Measurements from ENCODE around the gene RAB28. TPM values are rescaled to one million over a fixed set of nuclear protein-coding genes. Genes with fewer than 3 reads are reported as not detected.

The RAB28 gene
- total RNA-seq, 1 experiment from 2014 or later: 19.8 TPM

DNA sequence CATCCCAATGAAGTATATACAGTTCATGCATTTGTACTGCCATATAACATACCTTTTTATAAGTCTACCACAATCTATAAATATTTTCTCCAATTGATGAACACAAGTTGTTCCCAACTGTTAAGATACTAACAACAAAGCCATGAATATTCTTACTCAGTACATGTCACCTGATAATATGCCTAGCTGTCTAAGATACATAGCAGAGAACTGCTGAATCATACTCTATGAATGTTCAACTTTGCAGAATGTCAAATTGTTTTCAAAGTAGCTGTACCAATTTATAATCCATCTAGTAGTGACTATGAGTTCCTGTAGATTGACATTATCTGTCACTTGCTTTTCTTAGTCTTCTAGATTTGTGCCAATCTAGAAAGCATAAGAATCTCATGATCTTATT is 84.9 kb downstream of the RAB28 start:
- no peaks in the 10 kb centered on the region for H3K27me3 ChIP-seq (ENCODE audit: insufficient read depth, low read length)
- H3K27ac Mint-ChIP-seq: 0 out of 7 replicates have a peak overlapping the region, but pooled peaks of 1 of the 3 experiments have one; percentile 60
- H3K23me2 ChIP-seq (ENCODE audit: insufficient read length, low read depth, low read length, poor library complexity, severe bottlenecking): no peaks in the 10 kb centered on the region
- H3K4me2 ChIP-seq (ENCODE audit: insufficient read depth, insufficient read length, low read length): no peak overlapping the region
- DNase-seq: no peak
- no peak overlapping the region for H3K56ac ChIP-seq (ENCODE audit: insufficient read length, low read depth, low read length)
- no peaks in the 10 kb centered on the region for H3K4me1 ChIP-seq (ENCODE audit: insufficient read depth, low read length)
- H4K91ac ChIP-seq (ENCODE audit: insufficient read length, low read depth, low read length): no peak overlapping the region
- no peaks in the 10 kb centered on the region for H3K9me3 ChIP-seq (ENCODE audit: control insufficient read depth, low read depth, low read length)
- H3T11ph ChIP-seq (ENCODE audit: low read length): no peak overlapping the region
- H2BK20ac ChIP-seq (ENCODE audit: low read depth, low read length, poor library complexity, severe bottlenecking): no peak overlapping the region
- H3K79me2 ChIP-seq (ENCODE audit: insufficient read depth, low read length): no peaks in the 10 kb centered on the region
- no peak overlapping the region for H3K4ac ChIP-seq (ENCODE audit: low read depth, low read length)
- no peaks in the 10 kb centered on the region for H3K79me1 ChIP-seq (ENCODE audit: insufficient read depth, low read depth, low read length, poor library complexity, severe bottlenecking)
- H3K9me3 Mint-ChIP-seq: no peaks in the 10 kb centered on the region
- no peak overlapping the region for H4K5ac ChIP-seq (ENCODE audit: insufficient read length, low read depth, low read length)
- H2BK120ac ChIP-seq (ENCODE audit: low read depth, low read length, poor library complexity, severe bottlenecking): no peak overlapping the region
- TF ChIP-seq, protein P1, sequence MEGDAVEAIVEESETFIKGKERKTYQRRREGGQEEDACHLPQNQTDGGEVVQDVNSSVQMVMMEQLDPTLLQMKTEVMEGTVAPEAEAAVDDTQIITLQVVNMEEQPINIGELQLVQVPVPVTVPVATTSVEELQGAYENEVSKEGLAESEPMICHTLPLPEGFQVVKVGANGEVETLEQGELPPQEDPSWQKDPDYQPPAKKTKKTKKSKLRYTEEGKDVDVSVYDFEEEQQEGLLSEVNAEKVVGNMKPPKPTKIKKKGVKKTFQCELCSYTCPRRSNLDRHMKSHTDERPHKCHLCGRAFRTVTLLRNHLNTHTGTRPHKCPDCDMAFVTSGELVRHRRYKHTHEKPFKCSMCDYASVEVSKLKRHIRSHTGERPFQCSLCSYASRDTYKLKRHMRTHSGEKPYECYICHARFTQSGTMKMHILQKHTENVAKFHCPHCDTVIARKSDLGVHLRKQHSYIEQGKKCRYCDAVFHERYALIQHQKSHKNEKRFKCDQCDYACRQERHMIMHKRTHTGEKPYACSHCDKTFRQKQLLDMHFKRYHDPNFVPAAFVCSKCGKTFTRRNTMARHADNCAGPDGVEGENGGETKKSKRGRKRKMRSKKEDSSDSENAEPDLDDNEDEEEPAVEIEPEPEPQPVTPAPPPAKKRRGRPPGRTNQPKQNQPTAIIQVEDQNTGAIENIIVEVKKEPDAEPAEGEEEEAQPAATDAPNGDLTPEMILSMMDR (conservative IDR thresholded peaks at IDR 0.05): no peak
- no peak overlapping the region for H3K14ac ChIP-seq (ENCODE audit: insufficient read depth, low read length)
- no peaks in the 10 kb centered on the region for H3K27me3 Mint-ChIP-seq (ENCODE audit: low read depth)
- no peak overlapping the region for H2BK5ac ChIP-seq (ENCODE audit: insufficient read length, low read length)
- H2BK15ac ChIP-seq (ENCODE audit: low read depth, low read length): no peak overlapping the region
- no peak overlapping the region for H2AFZ ChIP-seq (ENCODE audit: low read length)
- no peaks in the 10 kb centered on the region for H4K20me1 ChIP-seq (ENCODE audit: control insufficient read depth, insufficient read depth, insufficient read length)
- no peaks in the 10 kb centered on the region for H3K36me3 Mint-ChIP-seq (ENCODE audit: insufficient read depth in 1 of 3, low read depth in 3 of 3)
- H2BK12ac ChIP-seq (ENCODE audit: insufficient read length, low read depth, low read length): no peak overlapping the region
- no peak overlapping the region for H3K18ac ChIP-seq (ENCODE audit: insufficient read length, low read depth, low read length)
- no peak overlapping the region for H4K8ac ChIP-seq (replicated peaks; ENCODE audit: insufficient read length, low read depth, low read length)
- H3K23ac ChIP-seq (ENCODE audit: insufficient read length, low read depth, low read length): no peak overlapping the region
- H3K9ac ChIP-seq (ENCODE audit: extremely low read depth, insufficient read length, low read length): no peak overlapping the region
- no peaks in the 10 kb centered on the region for H3K4me1 Mint-ChIP-seq
- no peak overlapping the region for H3K4me3 Mint-ChIP-seq
- no peak overlapping the region for H3K27ac ChIP-seq (ENCODE audit: insufficient read length, low read depth, low read length)
- no peak overlapping the region for H2AK5ac ChIP-seq (ENCODE audit: insufficient read length, low read length)
